T follicular helper cell (primary cell): Measurements from ENCODE around the gene TREX2.
"Not testable (repeated sequence)": the region's sequence is repeated elsewhere in the genome, so short reads cannot be mapped to it uniquely, and the experiment has no call there.

Experiments used
- DNase-seq: peaks from one replicate; pipeline ENCODE4 v3.0.0-alpha.2; 2020; ENCODE audit warnings: low read depth

Gene TREX2

GRCh38 chrX:153407736-153408135 is 38.1 kb downstream of the TREX2 start:
- no peak for DNase-seq

GRCh38 chrX:153406903-153407302 is 39.0 kb downstream of the TREX2 start:
- DNase-seq = no peak

- DNase-seq = no peak
Observed at GRCh38 chrX:153406011-153406410, 39.8 kb downstream of the TREX2 start.

- DNase-seq = no peak
Observed at GRCh38 chrX:153405426-153405825, 40.4 kb downstream of the TREX2 start.

GRCh38 chrX:153404333-153404732 is 41.5 kb downstream of the TREX2 start:
- DNase-seq = not testable (repeated sequence)

GRCh38 chrX:153401133-153401764 is 44.6 kb downstream of the TREX2 start, which contains the start of gene PNMA6E:
TSS of gene PNMA6E (minus strand) at chrX:153401350. CDS start at chrX:153398849, 2,501 bp downstream.
- DNase-seq = no peak

- DNase-seq = peak; percentile 31
Observed at GRCh38 chrX:153400146-153401132, 45.4 kb downstream of the TREX2 start.

- no peak for DNase-seq
Observed at GRCh38 chrX:153398275-153398960, 47.4 kb downstream of the TREX2 start.

GRCh38 chrX:153397256-153397960 is 48.4 kb downstream of the TREX2 start:
- no peak for DNase-seq

- DNase-seq = no peak
Observed at GRCh38 chrX:153396320-153397195, 49.3 kb downstream of the TREX2 start.

GRCh38 chrX:153395613-153396319 is 50.1 kb downstream of the TREX2 start:
- DNase-seq = no peak

- DNase-seq = no peak
Observed at GRCh38 chrX:153394612-153395011, 51.2 kb downstream of the TREX2 start.
